NCI-H510A (cell line): ENCODE data around the gene SND1.
"Not testable (repeated sequence)": the region's sequence is repeated elsewhere in the genome, so short reads cannot be mapped to it uniquely, and the experiment has no call there.

Source experiments
- DNase-seq: peaks from one replicate; lab custom pipeline; 2025; lab: John Stamatoyannopoulos, UW

The SND1 gene

GRCh38 chr7:127652333-127653248 lies 597 bp downstream of the SND1 start:
- DNase-seq: no peak

GRCh38 chr7:127653396-127653795 lies 1.4 kb downstream of the SND1 start:
- no peak for DNase-seq

DNA sequence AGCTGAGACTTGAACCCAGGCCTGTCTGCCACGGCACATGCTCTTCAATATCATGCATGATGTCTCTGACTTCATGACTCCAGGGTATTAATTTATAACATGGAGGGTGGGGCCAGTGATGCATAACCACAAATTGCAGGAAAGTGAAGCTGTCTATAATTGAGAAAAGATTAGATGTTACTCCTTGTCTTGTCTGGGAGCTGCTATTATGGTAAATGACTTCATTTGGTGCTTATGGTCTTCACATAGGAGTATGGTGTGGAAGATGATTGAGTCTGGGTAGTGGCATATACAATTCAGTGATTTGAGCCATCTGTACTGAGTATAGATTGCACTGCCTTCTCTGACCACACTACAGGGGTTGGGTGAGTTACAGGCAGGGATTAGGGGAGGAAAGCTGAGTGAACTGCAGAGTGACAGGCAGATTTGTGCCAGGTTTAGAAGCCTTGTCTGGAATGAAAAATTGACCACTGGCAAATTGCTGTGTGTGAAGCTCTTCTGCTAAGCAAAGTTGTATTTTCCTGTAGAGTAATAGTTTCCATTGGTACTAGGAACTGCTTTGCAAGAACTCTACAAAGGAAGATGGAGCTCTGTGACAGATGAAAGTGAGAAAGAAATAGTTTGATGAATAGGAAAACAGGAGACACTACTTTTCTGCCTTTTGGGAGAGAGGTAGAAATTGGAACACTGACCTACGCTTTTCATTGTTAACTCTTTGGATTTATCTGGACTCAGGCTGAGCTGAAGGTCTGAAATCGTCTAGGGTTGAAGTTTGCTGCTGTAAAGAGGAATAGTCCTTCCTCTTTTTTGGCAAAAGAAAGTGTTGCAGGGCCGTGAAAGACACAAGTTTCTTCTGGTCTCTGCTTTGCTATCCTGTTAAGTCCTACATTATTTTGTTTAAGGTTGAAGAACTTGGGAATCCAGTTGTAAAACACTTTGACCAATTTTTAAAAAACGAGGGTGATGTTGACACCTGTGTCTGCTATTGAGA lies 2.7 kb downstream of the SND1 start:
- DNase-seq: no peak

DNA sequence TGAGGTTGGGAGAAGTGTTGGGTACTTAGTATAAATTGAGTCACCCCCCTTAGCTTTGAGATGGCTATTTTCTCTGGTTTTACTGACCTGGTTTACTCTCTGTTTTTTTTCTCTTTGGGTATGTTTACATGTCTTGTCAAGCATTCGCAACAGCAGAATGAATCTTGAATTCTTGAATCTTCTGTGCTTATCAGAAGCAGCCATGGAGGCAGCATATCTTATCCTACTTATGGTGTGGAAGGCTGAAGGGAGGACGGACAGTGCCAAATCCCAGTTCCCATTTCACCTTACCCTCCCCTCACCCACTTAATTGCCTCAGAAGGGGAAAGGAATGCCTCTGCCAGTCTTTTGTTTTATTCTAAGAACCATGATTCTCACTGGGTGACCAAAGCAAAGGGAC lies 3.7 kb downstream of the SND1 start:
- DNase-seq: no peak

DNA sequence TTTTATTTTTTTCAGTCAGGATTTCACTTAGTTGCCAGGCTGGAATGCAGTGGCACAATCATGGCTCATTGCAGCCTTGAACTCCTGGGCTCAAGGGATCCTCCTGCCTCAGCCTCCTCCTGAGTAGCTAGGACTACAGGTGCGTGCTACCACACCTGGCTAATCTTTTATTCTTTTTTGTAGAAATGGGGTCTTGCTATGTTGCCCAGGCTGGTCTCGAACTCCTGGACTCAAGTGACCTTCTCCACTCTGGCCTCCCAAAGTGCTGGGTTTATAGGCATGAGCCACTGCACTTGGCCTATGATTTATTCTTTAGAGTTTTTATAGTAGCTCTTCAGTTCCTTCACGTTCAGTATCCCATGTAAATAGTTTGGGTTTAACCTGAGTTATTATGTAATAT lies 5.5 kb downstream of the SND1 start:
- DNase-seq: no peak

DNA sequence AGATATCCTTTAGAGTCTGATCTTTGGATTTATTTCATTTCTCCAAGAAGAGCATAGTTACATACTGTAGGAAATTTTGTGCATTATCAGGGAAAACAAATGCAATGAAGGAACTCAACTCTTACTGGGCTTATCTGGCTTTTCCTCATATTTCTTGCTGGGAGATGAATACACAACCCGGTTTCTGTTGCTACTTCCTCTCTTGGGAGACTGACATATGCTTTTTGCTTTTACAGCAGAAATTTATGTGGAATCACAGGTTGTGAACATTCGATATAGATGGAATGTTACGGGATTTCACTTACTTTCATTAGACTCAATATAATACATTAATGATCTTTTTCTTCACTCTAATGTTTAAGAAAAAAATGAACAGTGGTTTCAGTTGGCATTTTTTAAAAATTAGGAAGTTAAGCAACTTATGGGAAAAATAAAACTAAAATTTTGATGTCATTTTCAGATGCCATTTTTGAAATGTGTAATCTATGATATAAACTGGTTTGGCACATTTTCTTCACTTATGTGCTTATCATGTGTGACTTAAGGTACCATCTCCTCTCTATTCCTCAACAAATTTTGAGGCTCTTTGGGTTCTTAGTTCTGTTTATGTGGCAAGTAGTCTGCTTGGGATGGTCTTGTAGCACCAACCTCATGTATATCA lies 7.1 kb downstream of the SND1 start:
- DNase-seq: no peak

DNA sequence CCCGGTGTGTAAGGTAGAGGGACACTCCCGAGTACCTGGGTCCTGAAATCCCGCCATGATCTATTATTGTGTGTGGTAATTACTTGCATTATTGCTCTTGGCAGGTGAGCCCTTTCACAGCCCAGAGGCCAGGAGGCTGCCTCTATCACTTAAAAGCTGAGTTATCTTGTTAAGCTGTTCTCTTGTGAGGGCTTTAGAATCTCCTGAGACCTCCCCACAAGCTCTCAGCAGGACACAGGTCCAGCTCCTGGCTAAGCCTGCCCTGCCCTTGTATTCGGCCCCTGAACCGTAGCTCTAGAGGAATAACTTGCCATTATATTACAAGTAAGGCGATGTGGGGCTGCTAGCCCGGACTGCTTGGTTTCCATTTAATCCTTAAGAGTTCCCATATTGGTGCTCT lies 13.9 kb downstream of the SND1 start:
- no peak for DNase-seq

GRCh38 chr7:127666602-127667001 lies 14.6 kb downstream of the SND1 start:
- no peak for DNase-seq

- no peak for DNase-seq
Measured at GRCh38 chr7:127667017-127667670, 15.2 kb downstream of the SND1 start.

- DNase-seq: no peak
Measured at GRCh38 chr7:127667759-127668530, 16.0 kb downstream of the SND1 start.

DNA sequence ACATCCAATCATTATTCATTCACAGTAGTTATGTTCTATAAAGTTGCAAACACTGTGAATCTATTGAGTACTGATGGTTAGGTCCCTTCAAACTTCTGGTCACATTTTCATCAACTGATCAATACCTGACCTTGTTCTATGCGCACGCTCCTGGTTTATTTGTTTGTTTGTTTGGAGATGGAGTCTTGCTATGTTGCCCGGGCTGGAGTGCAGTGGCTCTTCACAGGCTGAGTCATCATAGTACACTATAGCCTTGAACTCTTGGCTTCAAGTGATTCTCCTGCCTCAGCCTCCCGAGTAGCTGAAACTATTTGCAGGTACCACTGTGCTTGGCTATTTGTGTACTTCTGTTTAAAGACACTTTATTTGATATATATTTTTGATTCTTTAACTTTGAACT lies 19.3 kb downstream of the SND1 start:
- DNase-seq: no peak

DNA sequence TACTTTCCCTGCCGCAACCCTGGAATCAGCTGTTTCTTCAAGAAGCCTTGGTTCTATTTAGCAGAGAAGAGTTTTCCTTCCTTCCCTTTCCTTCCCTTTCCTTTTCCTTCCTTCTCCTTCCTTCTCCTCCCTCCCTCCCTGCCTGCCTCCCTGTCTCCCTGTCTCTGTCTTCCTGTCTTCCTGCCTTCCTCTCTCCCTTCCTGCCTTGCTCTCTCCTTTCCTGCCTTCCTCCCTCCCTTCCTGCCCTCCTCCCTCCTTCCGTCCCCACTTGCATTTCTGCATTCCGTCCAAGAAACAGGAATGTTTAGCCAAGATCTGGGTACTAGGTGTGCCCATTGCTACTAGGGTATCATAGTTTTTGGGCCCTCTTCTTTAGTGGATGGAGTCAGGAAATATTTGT lies 21.9 kb downstream of the SND1 start:
- no peak for DNase-seq

DNA sequence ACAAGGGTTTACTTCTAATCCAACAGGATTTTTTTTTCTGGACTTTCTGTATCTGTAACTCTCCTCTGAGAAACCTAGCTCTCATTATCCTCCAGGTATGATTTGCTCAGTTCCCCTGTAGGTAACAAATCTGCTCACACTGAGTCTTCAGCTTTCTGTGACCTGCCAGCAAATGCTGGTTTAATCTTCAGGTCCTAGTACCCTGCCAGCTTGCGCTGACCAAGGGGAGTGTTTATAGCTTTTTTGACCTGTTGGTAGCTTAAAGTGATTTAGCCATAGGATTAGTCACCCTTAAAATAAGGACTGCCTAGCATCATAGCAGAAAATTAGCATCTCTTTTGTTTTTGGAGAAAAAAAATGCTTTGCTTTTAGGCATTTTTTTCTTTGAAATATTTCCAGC lies 22.4 kb downstream of the SND1 start:
- no peak for DNase-seq

- not testable (repeated sequence) for DNase-seq
Measured at GRCh38 chr7:127674923-127675322, 22.9 kb downstream of the SND1 start.

GRCh38 chr7:127675721-127676120 lies 23.7 kb downstream of the SND1 start:
- DNase-seq: no peak

DNA sequence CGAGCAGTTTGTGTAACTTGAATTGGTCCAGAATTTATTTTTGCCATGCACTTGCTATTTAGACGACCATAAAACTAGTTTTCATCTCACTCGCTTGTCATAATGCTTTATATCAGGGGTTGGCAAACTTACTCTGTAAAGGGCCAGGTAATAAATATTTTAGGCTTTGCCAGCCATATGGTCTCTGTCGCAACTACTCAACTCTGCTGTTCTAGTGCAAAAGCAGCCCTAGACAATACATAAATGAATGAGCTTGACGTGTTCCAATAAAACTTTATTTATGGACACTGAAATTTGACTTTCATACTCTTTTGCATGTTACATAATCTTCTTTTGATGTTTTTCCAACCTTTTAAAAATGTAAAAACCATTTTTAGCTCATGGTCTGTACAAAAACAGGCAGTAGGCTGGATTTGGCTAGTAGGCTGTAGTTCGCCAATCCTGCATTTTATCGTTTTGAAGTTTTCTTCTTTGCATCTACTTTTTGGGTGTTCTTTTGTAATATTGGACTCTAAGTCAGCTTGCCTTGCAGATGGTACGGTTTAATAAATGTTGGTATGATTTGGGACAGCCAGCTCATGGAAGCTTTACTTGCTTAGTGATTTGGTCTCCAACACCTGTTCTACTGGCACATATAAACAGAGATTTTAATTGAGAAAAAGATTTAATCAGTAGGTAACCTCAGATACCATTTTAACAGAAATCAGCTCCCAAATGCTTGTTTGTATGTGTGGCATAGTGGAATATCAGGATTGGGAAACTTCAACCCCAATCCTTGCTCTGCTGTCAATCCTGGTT lies 25.6 kb downstream of the SND1 start:
- no peak for DNase-seq

DNA sequence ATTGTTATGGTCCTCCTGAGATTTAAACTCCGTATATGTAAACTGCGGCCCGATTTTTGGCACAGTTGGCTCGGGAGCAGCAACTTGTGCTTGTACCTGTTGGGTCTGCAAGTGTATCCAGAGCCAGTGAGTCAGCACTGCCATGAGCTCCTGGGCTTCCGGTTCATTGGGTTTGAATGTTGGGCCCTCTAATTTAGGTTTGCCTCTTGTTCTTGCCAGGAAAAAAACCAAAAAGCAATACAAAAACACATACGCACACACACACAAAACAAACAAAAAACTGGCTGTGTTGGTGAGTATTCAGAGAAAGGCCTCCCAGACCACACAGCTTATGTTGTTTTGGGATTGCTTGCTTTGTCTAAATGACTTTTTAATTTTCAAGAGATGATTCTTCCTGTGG lies 26.3 kb downstream of the SND1 start:
- DNase-seq: no peak

- DNase-seq: no peak
Measured at GRCh38 chr7:127678947-127679346, 27.0 kb downstream of the SND1 start.

GRCh38 chr7:127680983-127681382 lies 29.0 kb downstream of the SND1 start:
- DNase-seq: no peak

GRCh38 chr7:127682140-127682539 lies 30.1 kb downstream of the SND1 start:
- no peak for DNase-seq
